ENCODE results near the gene CADPS.

The CADPS gene

GRCh38 chr3:62843508-62843907 is 31.7 kb downstream of the CADPS start:
- DNase-seq, result no peak
- intact Hi-C loops (cut with DNase I; ENCODE audit: low total_unique reads), result no loop called here
- H3K36me3 ChIP-seq, result no peaks in the 10 kb centered on the region
- TF ChIP-seq, protein P1, sequence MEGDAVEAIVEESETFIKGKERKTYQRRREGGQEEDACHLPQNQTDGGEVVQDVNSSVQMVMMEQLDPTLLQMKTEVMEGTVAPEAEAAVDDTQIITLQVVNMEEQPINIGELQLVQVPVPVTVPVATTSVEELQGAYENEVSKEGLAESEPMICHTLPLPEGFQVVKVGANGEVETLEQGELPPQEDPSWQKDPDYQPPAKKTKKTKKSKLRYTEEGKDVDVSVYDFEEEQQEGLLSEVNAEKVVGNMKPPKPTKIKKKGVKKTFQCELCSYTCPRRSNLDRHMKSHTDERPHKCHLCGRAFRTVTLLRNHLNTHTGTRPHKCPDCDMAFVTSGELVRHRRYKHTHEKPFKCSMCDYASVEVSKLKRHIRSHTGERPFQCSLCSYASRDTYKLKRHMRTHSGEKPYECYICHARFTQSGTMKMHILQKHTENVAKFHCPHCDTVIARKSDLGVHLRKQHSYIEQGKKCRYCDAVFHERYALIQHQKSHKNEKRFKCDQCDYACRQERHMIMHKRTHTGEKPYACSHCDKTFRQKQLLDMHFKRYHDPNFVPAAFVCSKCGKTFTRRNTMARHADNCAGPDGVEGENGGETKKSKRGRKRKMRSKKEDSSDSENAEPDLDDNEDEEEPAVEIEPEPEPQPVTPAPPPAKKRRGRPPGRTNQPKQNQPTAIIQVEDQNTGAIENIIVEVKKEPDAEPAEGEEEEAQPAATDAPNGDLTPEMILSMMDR (IDR thresholded peaks at IDR 0.05), result no peak
- no peaks in the 10 kb centered on the region for H3K27me3 ChIP-seq
- H3K4me1 ChIP-seq, result no peaks in the 10 kb centered on the region
- H3K27ac ChIP-seq, result no peak overlapping the region
- H3K9me3 ChIP-seq, result no peaks in the 10 kb centered on the region
- no peak overlapping the region for H3K4me3 ChIP-seq

DNA sequence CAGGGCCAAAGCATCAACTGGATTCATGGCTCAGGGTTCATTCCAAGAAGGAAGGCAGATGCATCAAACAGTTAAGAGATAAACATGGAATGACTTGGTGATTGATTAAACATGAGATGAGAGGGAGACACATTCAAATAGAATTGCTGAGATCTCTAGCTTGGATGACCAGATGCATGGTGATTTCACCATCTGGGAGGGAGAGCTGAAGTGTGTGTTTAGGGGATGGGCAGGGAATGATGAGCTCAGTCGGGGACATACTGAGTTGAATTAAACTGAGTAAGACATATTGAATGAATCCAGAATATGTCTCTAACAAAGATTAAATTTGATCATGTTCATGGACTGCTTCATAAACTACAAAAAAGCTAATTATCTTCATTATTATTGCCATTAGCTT is 35.5 kb downstream of the CADPS start:
- TF ChIP-seq, protein P1 (IDR thresholded peaks at IDR 0.05), result no peak
- H3K27ac ChIP-seq, result no peak overlapping the region
- H3K36me3 ChIP-seq, result no peaks in the 10 kb centered on the region
- no peaks in the 10 kb centered on the region for H3K9me3 ChIP-seq
- no peak overlapping the region for H3K4me3 ChIP-seq
- peaks cover 0 to 2% of the 10 kb centered on the region in 2 donors for H3K27me3 ChIP-seq
- no peak for DNase-seq
- H3K4me1 ChIP-seq, result no peaks in the 10 kb centered on the region
- intact Hi-C loops (cut with DNase I; ENCODE audit: low total_unique reads), result no loop called here

DNA sequence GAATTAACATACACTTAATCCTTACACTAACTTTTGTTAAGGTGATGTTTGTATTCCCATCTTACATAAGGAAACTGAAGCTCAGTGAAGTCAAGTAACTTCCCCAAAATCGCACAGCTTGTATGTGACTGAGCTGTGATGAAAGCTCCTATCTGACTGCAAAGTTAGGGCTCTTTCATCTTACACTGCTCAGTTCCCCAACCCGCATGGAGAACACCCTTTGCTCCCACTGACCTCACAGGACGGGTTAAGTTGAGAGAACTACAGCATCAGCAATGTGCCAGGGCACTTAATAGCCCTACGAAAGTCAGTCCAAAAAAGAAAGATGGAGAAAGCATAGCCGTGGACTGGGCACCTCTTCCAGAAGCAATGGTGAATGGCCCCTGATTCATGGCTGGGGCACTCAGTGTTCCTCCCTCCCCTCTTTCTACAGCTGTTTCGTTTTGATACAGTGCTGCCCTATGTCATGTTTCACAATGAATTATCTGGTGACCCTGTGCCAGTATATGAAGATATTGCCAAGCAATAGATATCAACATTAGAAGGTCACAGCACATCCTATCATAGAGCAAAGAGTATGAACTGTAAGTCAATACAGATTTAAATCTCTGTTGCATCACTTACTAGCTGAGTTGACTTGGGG is 38.0 kb downstream of the CADPS start:
- intact Hi-C loops (cut with DNase I; ENCODE audit: low total_unique reads), result no loop called here
- Histone ChIP-seq H3K36me3 (no peaks in the 10 kb centered on the region), H3K27me3 (peaks cover 0 to 2% of the 10 kb centered on the region in 2 donors), H3K9me3 (no peaks in the 10 kb centered on the region), H3K27ac (no peak overlapping the region), H3K4me3 (no peak overlapping the region), H3K4me1 (no peaks in the 10 kb centered on the region)
- TF ChIP-seq, protein P1 (IDR thresholded peaks at IDR 0.05), result no peak
- no peak for DNase-seq

GRCh38 chr3:62835554-62836236 is 39.5 kb downstream of the CADPS start:
- Histone ChIP-seq H3K27me3 (peaks cover 0 to 2% of the 10 kb centered on the region in 2 donors), H3K9me3 (no peaks in the 10 kb centered on the region), H3K36me3 (no peaks in the 10 kb centered on the region), H3K4me1 (no peaks in the 10 kb centered on the region), H3K27ac (no peak overlapping the region), H3K4me3 (no peak overlapping the region)
- intact Hi-C loops (cut with DNase I; ENCODE audit: low total_unique reads), result no loop called here
- TF ChIP-seq, protein P1 (IDR thresholded peaks at IDR 0.05), result no peak
- no peak for DNase-seq

- intact Hi-C loops (cut with DNase I; ENCODE audit: low total_unique reads), result no loop called here
- H3K27me3 ChIP-seq, result peaks cover 0 to 2% of the 10 kb centered on the region in 2 donors
- no peaks in the 10 kb centered on the region for H3K36me3 ChIP-seq
- TF ChIP-seq, protein P1 (IDR thresholded peaks at IDR 0.05), result no peak
- H3K9me3 ChIP-seq, result no peaks in the 10 kb centered on the region
- H3K4me3 ChIP-seq, result no peak overlapping the region
- DNase-seq, result no peak
- no peaks in the 10 kb centered on the region for H3K4me1 ChIP-seq
- no peak overlapping the region for H3K27ac ChIP-seq
Observed at GRCh38 chr3:62833538-62833937, 41.7 kb downstream of the CADPS start.
